Measurements from ENCODE around the gene HELQ. TPM values are rescaled to one million over a fixed set of nuclear protein-coding genes. Genes with fewer than 3 reads are reported as not detected.

The HELQ gene
- total RNA-seq, 1 donor: 29.9 TPM

DNA sequence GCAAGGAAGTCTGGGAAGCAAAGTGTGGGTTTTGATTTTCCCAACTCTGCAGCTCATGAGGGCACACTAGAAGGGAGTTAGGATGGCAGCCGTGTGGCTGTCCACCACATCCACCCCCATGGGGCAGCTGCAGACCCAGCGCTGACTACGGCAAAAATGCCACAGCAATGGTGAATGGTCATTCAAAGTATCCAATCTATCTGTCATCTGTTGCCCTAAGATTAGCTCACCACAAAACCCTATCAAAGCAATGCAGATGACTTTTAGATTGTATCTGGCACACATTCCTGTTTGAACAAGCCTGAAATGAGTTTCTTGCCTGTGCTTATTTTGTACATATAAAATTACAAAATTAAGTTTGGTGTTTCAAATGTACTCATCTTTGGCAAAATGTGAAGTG is 91.3 kb downstream of the HELQ start:
- no peaks in the 10 kb centered on the region for H3K27me3 ChIP-seq (ENCODE audit: insufficient read depth, low read length)
- no peaks in the 10 kb centered on the region for H3K9me3 ChIP-seq (ENCODE audit: low read depth, low read length)
- no peak overlapping the region for H3K4me3 ChIP-seq (ENCODE audit: low read length)
- H3K4me1 ChIP-seq (ENCODE audit: insufficient read depth, low read length): peaks cover 7% of the 10 kb centered on the region

DNA sequence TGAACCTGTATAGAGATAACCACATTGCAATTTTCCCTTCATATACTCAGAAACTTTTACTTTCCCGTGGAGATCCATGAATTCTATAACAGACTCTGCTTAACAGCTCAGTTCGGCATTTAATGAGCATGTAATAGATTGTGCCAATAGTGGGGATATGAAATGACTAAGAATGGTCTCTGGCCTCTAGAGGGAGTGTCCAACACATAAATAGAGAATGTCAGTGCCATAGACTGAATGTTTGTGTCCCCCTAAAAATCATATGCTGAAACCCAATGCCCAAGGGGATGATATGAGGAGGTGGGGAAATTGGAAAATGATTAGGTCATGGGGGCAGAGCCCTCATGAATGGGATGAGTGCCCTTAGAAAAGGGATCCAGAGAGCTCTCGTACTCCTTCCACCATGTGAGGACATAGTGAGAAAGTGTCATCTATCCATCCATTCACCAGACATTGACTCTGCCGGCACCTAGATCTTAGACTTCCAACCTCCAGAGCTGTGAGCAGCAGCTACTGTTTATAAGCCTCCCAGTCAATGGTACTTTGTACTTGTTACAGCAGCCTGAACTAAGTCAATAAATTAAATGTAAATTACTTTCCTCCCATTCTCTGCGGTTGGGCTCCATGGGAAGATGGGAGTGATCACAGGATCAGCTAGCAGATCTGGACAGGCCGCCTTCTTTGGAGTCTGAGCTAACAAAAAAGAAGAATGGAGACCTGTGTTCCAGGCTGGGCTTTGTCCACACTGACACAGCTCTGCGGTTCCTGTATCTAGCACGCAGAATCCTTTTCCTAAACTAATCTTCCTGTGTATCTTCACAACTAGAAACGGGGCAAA is 92.9 kb downstream of the HELQ start:
- no peak overlapping the region for H3K4me3 ChIP-seq (ENCODE audit: low read length)
- no peaks in the 10 kb centered on the region for H3K9me3 ChIP-seq (ENCODE audit: low read depth, low read length)
- no peaks in the 10 kb centered on the region for H3K4me1 ChIP-seq (ENCODE audit: insufficient read depth, low read length)
- no peaks in the 10 kb centered on the region for H3K27me3 ChIP-seq (ENCODE audit: insufficient read depth, low read length)

DNA sequence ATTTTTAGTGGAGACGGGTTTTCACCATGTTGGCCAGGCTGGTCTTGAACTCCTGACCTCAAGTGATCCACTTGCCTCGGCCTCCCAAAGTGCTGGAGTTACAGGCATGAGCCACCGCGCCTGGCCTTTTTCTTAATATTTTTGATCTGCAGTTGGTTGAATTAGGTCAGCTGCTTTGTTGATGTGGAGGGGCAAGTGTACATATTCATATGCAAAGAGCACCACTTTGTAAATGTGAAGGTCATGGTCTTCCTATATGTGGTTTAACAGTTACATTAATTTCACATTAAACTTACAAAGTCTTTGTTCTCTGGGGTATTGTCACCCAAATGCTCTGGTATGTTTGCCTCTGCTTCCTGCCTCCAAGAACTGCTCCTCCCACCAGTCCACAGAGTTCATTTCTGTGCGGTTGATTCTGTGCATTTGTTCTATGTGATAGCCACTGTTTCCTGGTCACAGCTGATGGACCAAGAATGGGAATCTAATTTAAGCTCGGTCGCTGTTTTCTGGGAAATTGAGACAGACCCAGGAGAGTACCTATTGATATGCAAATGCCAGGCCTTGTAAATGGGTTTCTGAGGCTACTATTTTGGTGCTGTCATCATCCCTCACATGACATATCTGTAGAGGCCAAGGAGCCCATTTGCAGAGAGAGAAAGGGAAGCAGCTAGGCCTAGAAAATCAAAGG is 94.1 kb downstream of the HELQ start:
- no peaks in the 10 kb centered on the region for H3K27me3 ChIP-seq (ENCODE audit: insufficient read depth, low read length)
- no peaks in the 10 kb centered on the region for H3K4me1 ChIP-seq (ENCODE audit: insufficient read depth, low read length)
- H3K9me3 ChIP-seq (ENCODE audit: low read depth, low read length): no peaks in the 10 kb centered on the region
- H3K4me3 ChIP-seq (ENCODE audit: low read length): no peak overlapping the region

DNA sequence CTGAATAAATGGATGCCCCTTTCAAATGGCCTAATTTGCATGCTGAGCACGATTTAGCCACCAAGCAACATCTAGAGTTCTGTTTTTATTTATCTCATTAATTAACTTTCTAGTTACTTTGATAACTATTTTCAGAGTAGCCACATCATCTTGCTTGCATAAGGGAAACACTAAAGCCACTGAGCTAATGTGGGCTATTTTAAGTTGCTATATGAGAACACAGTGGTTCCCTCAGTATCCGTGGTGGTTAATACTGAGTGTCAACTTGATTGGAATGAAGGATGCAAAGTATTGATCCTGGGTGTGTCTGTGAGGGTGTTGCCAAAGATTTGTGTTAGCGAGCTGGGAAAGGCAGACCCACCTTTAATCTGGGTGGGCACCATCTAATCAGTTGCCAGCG is 95.6 kb downstream of the HELQ start:
- no peaks in the 10 kb centered on the region for H3K27me3 ChIP-seq (ENCODE audit: insufficient read depth, low read length)
- H3K4me1 ChIP-seq (ENCODE audit: insufficient read depth, low read length): no peaks in the 10 kb centered on the region
- H3K4me3 ChIP-seq (ENCODE audit: low read length): no peak overlapping the region
- no peaks in the 10 kb centered on the region for H3K9me3 ChIP-seq (ENCODE audit: low read depth, low read length)

DNA sequence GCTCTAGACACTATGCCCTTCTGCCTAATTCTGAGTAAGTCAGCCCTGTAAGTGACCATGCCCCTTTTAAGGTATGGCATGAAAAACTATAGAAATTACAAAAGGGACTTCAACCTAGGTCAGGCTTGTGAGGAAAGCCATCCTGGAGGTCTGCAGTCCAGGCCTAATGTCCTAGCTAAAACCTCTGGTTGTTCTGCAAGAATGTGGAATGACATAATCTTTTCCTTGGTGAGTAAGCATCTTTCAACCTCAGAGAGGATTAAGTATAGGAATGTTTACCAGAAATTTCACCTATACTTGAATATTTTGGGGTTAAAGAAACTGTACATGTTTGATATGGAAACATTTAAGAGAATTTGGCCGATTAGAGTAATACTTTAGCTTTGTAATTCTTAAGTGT is 97.2 kb downstream of the HELQ start:
- no peaks in the 10 kb centered on the region for H3K9me3 ChIP-seq (ENCODE audit: low read depth, low read length)
- no peaks in the 10 kb centered on the region for H3K4me1 ChIP-seq (ENCODE audit: insufficient read depth, low read length)
- H3K27me3 ChIP-seq (ENCODE audit: insufficient read depth, low read length): no peaks in the 10 kb centered on the region
- no peak overlapping the region for H3K4me3 ChIP-seq (ENCODE audit: low read length)

Other genes starting within 250 kb of the HELQ start
- gene COQ2, start 171.0 kb downstream of the HELQ start, total RNA-seq: 7.6 TPM
- 9.4 TPM for gene HPSE, start 121.0 kb downstream of the HELQ start, total RNA-seq
- gene MRPS18C, start 235 bp upstream of the HELQ start, total RNA-seq: 19.4 TPM
- 17.0 TPM for gene ABRAXAS1, start 29.3 kb upstream of the HELQ start, total RNA-seq
- gene GPAT3, start 80.3 kb upstream of the HELQ start, total RNA-seq: 10.1 TPM

All from mononuclear cell (primary cell).